Thyroid gland (tissue), 4 donors: Measurements from ENCODE around the gene POU2F3. TPM values are rescaled to one million over a fixed set of nuclear protein-coding genes. Genes with fewer than 3 reads are reported as not detected.

Source experiments
- DNase-seq, 2 donors: peaks; one replicate each; pipeline ENCODE4 v3.0.0-alpha.2; 2019
- H3K27ac ChIP-seq, 3 donors: fragments of 200-600 bp; sonication (generic); 1 replicate in 2 of 3; 2 replicates in 1 of 3; pipeline ENCODE4 v1.5.1; 2016 to 2019; ENCODE audit warnings: mild to moderate bottlenecking in 1 of 3, moderate library complexity in 1 of 3
- H3K27me3 ChIP-seq: fragments of 200-600 bp; sonication (generic); one replicate; pipeline ENCODE4 v1.5.1; 2019
- H3K36me3 ChIP-seq, 2 donors: fragments of 200-600 bp; sonication (generic); one replicate each; pipeline ENCODE4 v1.5.1; 2016 to 2019
- H3K4me1 ChIP-seq, 2 donors: fragments of 200-600 bp; sonication (generic); one replicate each; pipeline ENCODE4 v1.5.1; 2017 to 2019
- H3K4me3 ChIP-seq, 3 donors: fragments of 200-600 bp; sonication (generic); replicated peaks in 1 of 3; 1 replicate in 2 of 3; 2 replicates in 1 of 3; pipeline ENCODE4 v1.5.1; 2016; ENCODE audit warnings: mild to moderate bottlenecking in 1 of 3
- H3K9me3 ChIP-seq: fragments of 200-600 bp; sonication (generic); one replicate; pipeline ENCODE4 v1.5.1; 2017
- POLR2A ChIP-seq, 2 donors: fragments of 450-650 bp; IDR thresholded peaks; one replicate each; pipeline ENCODE4 v1.6.1; 2017; ENCODE audit warnings: antibody characterized with exemption in 2 of 2, mild to moderate bottlenecking in 2 of 2, moderate library complexity in 1 of 2
- WGBS, 2 donors: methylation state at CpG; one replicate each; pipeline ENCODE4 v1.1.5; 2017; 5-methylcytosine and 5-hydroxymethylcytosine counted together
- intact Hi-C: fragments of 100-400 bp; cut with DNase I; formaldehyde crosslinking; loops from one replicate; pipeline ENCODE4 v1.15.1; 2023
- total RNA-seq, 4 donors: library from RNA; depleted of rRNA; stranded (reverse); fragments of >200 nt; gene quantifications; one replicate each; pipeline ENCODE4 v1.2.3, GENCODE V29; 2016
- TF ChIP-seq, protein P1 (sequence below), 6 experiments: fragments of 200-600 bp in 3 of 6; fragments of 450-650 bp in 3 of 6; sonication (generic) in 3 of 6; IDR thresholded peaks; one replicate each; pipeline ENCODE4 v1.5.1; 2016 to 2019; ENCODE audit warnings: antibody characterized with exemption in 6 of 6, mild to moderate bottlenecking in 2 of 6, inconsistent platforms in 1 of 6, moderate library complexity in 1 of 6

POU2F3 gene
- total RNA-seq, 4 donors from 2014 or later = 1.2 to 2.3 (median 1.8) TPM

DNA sequence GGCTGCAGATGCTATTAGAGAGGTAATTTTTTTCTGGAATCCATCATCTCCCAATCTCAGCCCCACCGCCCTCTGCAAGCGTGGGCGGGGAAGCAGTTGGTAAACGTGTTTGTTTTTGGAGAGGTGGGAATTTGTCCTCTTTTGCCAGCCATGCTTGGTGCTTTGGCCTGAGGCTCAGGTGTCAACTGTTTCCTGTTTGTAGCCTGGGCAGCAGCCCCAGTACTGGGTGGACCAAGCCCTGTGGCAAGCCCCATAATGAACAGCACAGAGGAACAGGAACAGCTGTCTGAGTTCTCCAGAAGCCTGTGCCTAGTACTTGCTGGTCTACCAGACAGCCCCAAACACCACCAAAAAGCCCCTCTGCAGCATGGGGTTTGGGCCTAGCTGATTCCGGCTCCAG is 39.6 kb downstream of the POU2F3 start:
- TF ChIP-seq POLR2A (IDR thresholded peaks at IDR 0.05) = no peak
- TF ChIP-seq, protein P1, sequence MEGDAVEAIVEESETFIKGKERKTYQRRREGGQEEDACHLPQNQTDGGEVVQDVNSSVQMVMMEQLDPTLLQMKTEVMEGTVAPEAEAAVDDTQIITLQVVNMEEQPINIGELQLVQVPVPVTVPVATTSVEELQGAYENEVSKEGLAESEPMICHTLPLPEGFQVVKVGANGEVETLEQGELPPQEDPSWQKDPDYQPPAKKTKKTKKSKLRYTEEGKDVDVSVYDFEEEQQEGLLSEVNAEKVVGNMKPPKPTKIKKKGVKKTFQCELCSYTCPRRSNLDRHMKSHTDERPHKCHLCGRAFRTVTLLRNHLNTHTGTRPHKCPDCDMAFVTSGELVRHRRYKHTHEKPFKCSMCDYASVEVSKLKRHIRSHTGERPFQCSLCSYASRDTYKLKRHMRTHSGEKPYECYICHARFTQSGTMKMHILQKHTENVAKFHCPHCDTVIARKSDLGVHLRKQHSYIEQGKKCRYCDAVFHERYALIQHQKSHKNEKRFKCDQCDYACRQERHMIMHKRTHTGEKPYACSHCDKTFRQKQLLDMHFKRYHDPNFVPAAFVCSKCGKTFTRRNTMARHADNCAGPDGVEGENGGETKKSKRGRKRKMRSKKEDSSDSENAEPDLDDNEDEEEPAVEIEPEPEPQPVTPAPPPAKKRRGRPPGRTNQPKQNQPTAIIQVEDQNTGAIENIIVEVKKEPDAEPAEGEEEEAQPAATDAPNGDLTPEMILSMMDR (IDR thresholded peaks at IDR 0.05) = no peak
- no peaks in the 10 kb centered on the region for H3K36me3 ChIP-seq
- 84 to 86% methylated on average over 5 of the region's 5 CpGs for WGBS, 2 donors

DNA sequence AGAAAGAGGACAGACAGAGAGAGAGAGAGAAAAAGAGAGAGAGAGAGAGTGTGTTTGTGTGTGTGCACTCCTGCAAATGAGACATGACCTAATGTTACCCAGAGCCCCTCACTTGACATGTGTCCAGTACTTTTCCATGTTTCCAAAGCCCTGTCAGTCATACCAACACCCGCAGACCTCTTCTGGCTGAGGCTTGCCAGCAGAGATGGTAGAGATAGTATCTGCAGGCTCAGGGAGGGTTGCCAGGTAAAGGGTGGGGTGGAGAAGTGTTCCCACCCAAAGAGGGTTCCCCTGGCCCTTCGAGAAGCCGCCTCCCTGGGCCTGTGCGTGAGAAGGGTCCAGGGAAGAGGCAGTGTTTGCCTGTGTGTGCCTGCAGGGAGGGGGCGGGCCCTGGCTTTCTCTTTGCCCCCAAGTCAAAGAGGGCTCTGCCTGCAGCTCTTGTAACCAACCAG is 40.7 kb downstream of the POU2F3 start:
- intact Hi-C loops = no loop called here
- peak overlapping the region; percentile 13 to 20 (median 13) for H3K27ac ChIP-seq

More for the DNA sequence above, 39.6 kb downstream of the POU2F3 start:
- Histone ChIP-seq H3K27me3 (no peaks in the 10 kb centered on the region), H3K9me3 (no peaks in the 10 kb centered on the region), H3K4me1 (peaks cover 9 to 16% of the 10 kb centered on the region in 2 donors), H3K27ac (no peak overlapping the region), H3K4me3 (no peak overlapping the region)
- DNase-seq = no peak
- intact Hi-C loops = no loop called here

GRCh38 chr11:120281143-120281795 is 41.3 kb downstream of the POU2F3 start:
- Histone ChIP-seq H3K9me3 (no peaks in the 10 kb centered on the region), H3K27me3 (no peaks in the 10 kb centered on the region), H3K4me3 (no peak overlapping the region), H3K4me1 (peaks cover 9 to 16% of the 10 kb centered on the region in 2 donors), H3K27ac (peak overlapping the region in 2 of 3 donors; percentile 13 to 20), H3K36me3 (no peaks in the 10 kb centered on the region)
- no peak for DNase-seq
- no peak for TF ChIP-seq POLR2A (IDR thresholded peaks at IDR 0.05)
- TF ChIP-seq, protein P1 (IDR thresholded peaks at IDR 0.05) = no peak
- 55 to 62% methylated on average over 7 of the region's 7 CpGs for WGBS, 2 donors
- intact Hi-C loops = no loop called here

More for the DNA sequence above, 40.7 kb downstream of the POU2F3 start:
- Histone ChIP-seq H3K4me1 (peaks cover 9 to 16% of the 10 kb centered on the region in 2 donors), H3K36me3 (no peaks in the 10 kb centered on the region), H3K9me3 (no peaks in the 10 kb centered on the region), H3K27me3 (no peaks in the 10 kb centered on the region), H3K4me3 (no peak overlapping the region)
- DNase-seq = peak; percentile 51 to 66
- TF ChIP-seq POLR2A (IDR thresholded peaks at IDR 0.05) = no peak
- TF ChIP-seq, protein P1 (IDR thresholded peaks at IDR 0.05) = no peak
- 20 to 39% methylated on average over 1 to 5 of the region's 5 CpGs for WGBS, 2 donors

- no peak for DNase-seq
- H3K36me3 ChIP-seq = no peaks in the 10 kb centered on the region
- intact Hi-C loops = no loop called here
- no peaks in the 10 kb centered on the region for H3K27me3 ChIP-seq
- no peaks in the 10 kb centered on the region for H3K9me3 ChIP-seq
- no peak overlapping the region for H3K27ac ChIP-seq
- no peak overlapping the region for H3K4me3 ChIP-seq
- TF ChIP-seq, protein P1 (IDR thresholded peaks at IDR 0.05) = no peak
- TF ChIP-seq POLR2A (IDR thresholded peaks at IDR 0.05) = no peak
- peaks cover 9 to 16% of the 10 kb centered on the region in 2 donors for H3K4me1 ChIP-seq
- WGBS, 2 donors = 83 to 94% methylated on average over 1 to 2 of the region's 2 CpGs
These were observed 43.2 kb downstream of the POU2F3 start for GRCh38 chr11:120283124-120283523.

- Histone ChIP-seq H3K4me3 (no peak overlapping the region), H3K27me3 (no peaks in the 10 kb centered on the region), H3K36me3 (no peaks in the 10 kb centered on the region), H3K27ac (no peak overlapping the region), H3K9me3 (no peaks in the 10 kb centered on the region), H3K4me1 (peaks cover 9 to 16% of the 10 kb centered on the region in 2 donors)
- intact Hi-C loops = no loop called here
- DNase-seq = no peak
- WGBS, 2 donors = 91 to 92% methylated on average over 6 of the region's 6 CpGs
- TF ChIP-seq POLR2A (IDR thresholded peaks at IDR 0.05) = no peak
- TF ChIP-seq, protein P1 (IDR thresholded peaks at IDR 0.05) = no peak
These were observed 44.3 kb downstream of the POU2F3 start for GRCh38 chr11:120284272-120284671.
